Measurements from ENCODE around the gene EDDM13.
"Not testable (repeated sequence)": the region's sequence is repeated elsewhere in the genome, so short reads cannot be mapped to it uniquely, and the experiment has no call there.

EDDM13 gene

DNA sequence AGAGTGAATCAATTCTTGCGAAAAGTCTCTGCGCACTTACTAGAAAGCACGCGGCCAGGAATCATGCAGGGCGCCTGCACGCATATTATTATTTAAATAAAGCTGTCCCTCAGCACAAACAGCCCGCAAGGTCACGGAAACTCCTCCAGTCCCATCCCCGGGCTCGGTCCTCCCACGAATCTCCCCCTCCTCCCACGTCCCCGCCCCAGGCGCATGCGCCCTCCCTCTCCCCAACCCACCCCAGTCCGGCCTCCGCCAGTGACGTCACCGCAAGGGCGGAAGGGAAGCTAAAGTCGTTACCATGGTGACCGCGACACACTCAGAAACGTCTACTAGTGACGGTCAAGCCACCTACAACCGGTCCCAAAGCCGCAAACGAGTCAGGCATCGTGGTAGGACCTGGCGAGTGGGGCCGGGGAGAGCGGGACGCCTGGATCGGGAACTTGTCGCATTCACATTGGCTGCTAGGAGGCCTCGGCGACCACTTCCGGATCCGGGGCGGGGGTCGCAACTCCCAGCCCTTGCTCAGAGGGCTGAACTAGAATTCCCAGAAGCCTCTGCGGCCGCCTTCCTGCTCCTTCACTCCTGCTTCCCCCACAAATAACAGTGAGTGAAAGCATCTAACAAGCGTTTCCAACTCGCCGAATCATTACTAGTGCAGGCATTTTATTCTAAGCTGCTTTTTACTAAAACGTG, 42.0 kb downstream of the EDDM13 start, which contains the start of gene ZSCAN5A:
ZSCAN5A (minus strand) TSS at position 459 of the 696 bp plus-strand sequence. CDS start 89,793 bp downstream, outside the sequence.
- DNase-seq (ENCODE audit: insufficient read length) (peak; percentile 89), FAIRE-seq (peak; percentile 98)
- TF ChIP-seq POLR2A (IDR thresholded peaks at IDR 0.05; ENCODE audit: low read depth, low read length): peak; percentile 73; the same call in 1 of the 2 replicates
- peak; percentile 90 for TF ChIP-seq POLR2AphosphoS5 (IDR thresholded peaks at IDR 0.05; ENCODE audit: low read depth, low read length)
- TF ChIP-seq TAF1 (IDR thresholded peaks at IDR 0.05; ENCODE audit: borderline replicate concordance, low read depth, low read length): peak; percentile 55

DNA sequence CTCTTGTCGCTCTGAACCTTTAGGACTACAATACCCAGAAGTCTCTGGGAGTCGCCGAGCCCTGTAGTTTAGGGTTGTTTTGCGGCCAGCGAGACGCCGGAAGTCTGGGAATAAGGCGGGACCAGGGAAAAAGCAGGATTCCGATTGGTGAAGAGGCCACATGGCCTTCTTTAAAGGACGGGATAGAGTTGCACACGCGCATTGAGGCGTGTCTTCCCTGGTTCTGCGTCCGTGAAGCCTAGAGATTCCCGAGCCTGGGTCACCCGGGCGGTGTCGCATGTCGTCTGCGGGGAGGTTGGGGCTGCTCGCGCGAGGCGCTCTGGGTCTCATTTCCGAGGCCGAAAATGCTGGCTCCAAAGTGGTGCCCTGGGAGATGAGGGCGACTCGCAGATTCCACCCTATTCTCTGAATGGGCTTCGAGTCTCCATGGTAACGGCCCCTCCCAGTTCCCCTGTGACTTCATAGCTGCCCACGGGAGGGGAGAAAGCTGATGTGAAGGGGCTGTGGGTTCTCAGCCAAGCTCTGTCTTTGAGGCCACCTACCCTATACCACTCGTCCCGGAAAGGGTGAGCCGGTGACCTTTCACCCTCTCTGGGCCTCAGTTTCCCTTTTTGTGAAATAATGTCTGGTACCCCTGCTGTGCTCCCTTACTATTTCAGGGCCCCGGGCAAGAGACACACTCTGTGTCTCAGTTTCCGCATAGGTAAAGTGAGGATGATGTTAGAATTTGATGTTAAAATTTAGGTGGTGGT, 42.7 kb downstream of the EDDM13 start:
- peak; percentile 85 for FAIRE-seq
- peak; percentile 71 for DNase-seq (ENCODE audit: insufficient read length)
- TF ChIP-seq TAF1 (IDR thresholded peaks at IDR 0.05; ENCODE audit: borderline replicate concordance, low read depth, low read length) (no peak), POLR2A (IDR thresholded peaks at IDR 0.05; ENCODE audit: low read depth, low read length) (no peak), POLR2AphosphoS5 (IDR thresholded peaks at IDR 0.05; ENCODE audit: low read depth, low read length) (no peak)

DNA sequence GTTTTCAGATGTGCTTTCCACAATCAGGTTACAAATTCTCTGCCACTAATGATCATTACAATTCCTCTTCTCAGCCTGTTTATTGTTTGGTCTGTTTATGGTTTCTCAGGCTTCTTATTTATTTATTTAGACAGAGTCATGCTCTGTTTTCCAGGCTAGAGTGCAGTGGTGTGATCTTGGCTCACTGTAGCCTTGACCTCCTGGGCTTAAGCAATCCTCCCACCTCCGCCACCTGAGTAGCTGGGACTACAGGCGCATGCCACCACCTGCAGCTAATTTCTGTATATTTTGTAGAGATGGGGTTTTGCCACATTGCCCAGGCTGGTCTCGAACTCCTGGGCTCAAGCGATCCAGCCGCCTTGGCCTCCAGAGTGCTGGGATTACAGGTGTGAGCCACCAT, 44.2 kb downstream of the EDDM13 start:
- no peak for TF ChIP-seq POLR2A (IDR thresholded peaks at IDR 0.05; ENCODE audit: low read depth, low read length)
- TF ChIP-seq POLR2AphosphoS5 (IDR thresholded peaks at IDR 0.05; ENCODE audit: low read depth, low read length): no peak
- TF ChIP-seq TAF1 (IDR thresholded peaks at IDR 0.05; ENCODE audit: borderline replicate concordance, low read depth, low read length): no peak
- FAIRE-seq: no peak
- no peak for DNase-seq (ENCODE audit: insufficient read length)

DNA sequence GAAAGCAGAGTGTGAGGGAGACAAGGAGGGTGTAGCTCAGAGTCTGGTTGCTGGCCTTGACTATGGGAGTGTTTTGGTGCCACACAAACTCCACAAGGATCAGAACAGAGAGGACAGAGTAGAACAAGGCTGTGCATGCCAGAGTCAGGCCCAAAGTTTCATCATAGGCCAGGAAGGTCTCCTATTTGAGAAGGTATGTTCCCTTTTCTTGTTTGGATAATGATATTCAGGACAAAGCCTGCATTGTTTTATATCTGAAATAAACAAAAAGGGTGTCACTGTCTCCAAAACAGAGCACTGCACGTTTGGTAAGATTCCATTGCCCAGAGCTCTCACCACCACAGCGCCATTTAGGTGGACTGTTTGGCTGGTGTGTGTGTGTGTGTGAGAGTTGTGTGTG, 45.2 kb downstream of the EDDM13 start:
- DNase-seq (ENCODE audit: insufficient read length) (no peak), FAIRE-seq (no peak)
- no peak for TF ChIP-seq TAF1 (IDR thresholded peaks at IDR 0.05; ENCODE audit: borderline replicate concordance, low read depth, low read length)
- no peak for TF ChIP-seq POLR2AphosphoS5 (IDR thresholded peaks at IDR 0.05; ENCODE audit: low read depth, low read length)
- no peak for TF ChIP-seq POLR2A (IDR thresholded peaks at IDR 0.05; ENCODE audit: low read depth, low read length)

DNA sequence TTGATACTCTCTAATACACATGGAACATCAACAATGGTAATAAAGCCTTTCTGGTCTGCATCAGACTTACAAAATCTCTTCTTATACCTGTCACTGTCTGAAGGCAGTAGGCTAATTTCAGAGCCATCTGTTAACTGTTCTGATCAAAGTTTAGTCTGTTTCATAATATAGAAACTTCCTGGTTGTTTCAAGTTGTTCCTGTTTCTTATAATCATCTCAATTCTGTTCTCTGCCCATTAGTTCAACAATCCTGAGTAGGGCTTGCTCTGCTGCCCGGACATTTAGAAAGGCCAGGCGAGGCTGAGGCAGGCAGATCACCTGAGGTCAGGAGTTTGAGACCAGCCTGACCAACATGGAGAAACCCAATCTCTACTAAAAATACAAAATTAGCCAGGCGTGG, 47.4 kb downstream of the EDDM13 start:
- FAIRE-seq: no peak
- DNase-seq (ENCODE audit: insufficient read length): no peak
- no peak for TF ChIP-seq POLR2A (IDR thresholded peaks at IDR 0.05; ENCODE audit: low read depth, low read length)
- TF ChIP-seq POLR2AphosphoS5 (IDR thresholded peaks at IDR 0.05; ENCODE audit: low read depth, low read length): no peak
- TF ChIP-seq TAF1 (IDR thresholded peaks at IDR 0.05; ENCODE audit: borderline replicate concordance, low read depth, low read length): no peak

DNA sequence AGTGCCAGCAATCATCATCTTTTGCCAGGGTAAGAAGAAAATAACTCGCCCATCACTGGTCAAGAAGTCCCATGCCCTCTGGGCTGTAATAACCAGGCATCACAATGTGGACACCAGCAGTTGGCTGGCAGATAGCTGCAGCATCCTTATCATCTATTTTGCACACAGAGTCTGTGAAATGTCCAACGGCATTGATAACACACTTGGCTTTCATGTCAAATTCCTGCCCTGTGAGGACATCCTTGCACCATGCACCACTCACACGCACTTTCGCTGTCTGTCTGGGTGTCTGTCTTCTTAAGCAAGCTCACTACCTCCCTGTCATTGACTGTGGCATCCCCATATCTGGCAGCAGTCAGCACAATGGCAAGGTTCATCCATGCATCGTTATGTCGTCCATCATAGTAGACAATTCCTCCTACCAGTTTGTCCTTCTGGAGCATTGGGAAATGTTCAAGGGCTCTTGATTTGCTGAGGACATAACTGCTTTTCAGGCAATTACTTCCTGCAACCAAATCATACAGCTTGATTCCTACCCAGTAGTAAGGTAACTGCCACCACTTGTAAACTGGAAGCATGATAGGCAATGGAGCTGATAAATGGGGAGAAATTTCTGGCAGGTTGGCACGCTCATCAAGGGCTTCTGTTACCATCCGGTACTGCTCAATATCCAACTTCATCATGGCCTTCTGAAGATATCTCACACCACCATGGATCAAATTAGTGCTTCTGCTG, 48.9 kb downstream of the EDDM13 start:
- TF ChIP-seq POLR2A (IDR thresholded peaks at IDR 0.05; ENCODE audit: low read depth, low read length) (no peak), POLR2AphosphoS5 (IDR thresholded peaks at IDR 0.05; ENCODE audit: low read depth, low read length) (no peak), TAF1 (IDR thresholded peaks at IDR 0.05; ENCODE audit: borderline replicate concordance, low read depth, low read length) (no peak)
- FAIRE-seq: no peak
- no peak for DNase-seq (ENCODE audit: insufficient read length)

DNA sequence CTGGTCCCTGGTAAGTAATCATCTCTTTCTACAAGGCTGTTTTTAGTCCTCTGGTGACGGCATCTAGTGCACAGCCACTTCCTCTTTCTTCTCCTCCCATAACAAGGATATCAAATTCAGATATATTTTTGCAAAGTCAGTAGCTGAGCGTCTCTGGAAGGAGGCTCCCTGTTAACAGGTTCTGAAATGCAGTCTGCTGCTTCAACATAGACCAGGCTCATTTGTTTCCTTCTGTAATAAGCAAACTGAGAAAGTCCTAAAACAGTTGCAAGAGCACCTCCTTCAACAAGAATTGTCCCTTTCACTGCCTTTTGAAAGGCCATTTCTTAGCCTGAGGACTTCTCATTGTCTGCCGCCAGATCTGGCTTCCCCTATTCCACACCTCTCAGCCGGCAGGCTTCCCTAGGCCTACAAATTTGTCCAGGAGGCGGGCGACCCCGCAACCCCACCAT, 49.5 kb downstream of the EDDM13 start:
- DNase-seq (ENCODE audit: insufficient read length) (no peak), FAIRE-seq (no peak)
- TF ChIP-seq POLR2AphosphoS5 (IDR thresholded peaks at IDR 0.05; ENCODE audit: low read depth, low read length) (no peak), POLR2A (IDR thresholded peaks at IDR 0.05; ENCODE audit: low read depth, low read length) (no peak), TAF1 (IDR thresholded peaks at IDR 0.05; ENCODE audit: borderline replicate concordance, low read depth, low read length) (no peak)

DNA sequence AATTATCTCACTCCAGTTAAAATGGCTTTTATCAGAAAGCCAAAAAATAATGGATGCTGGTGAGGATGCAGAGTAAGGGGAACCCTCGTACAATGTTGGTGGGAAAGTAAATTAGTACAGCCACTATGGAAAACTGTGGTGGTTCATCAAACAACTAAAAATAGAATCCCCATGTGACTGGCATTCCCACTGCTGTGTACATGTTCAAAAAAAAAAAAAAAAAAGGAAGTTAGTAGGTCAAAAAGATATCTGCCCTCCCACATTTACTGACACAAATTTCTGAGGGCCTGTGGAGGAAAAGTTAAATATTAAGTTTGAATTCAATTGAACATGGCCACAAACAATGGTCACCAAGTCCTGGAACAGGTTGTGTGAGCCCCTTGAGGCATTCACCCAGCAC, 51.9 kb downstream of the EDDM13 start:
- no peak for FAIRE-seq
- TF ChIP-seq TAF1 (IDR thresholded peaks at IDR 0.05; ENCODE audit: borderline replicate concordance, low read depth, low read length) (no peak), POLR2A (IDR thresholded peaks at IDR 0.05; ENCODE audit: low read depth, low read length) (no peak), POLR2AphosphoS5 (IDR thresholded peaks at IDR 0.05; ENCODE audit: low read depth, low read length) (no peak)

DNA sequence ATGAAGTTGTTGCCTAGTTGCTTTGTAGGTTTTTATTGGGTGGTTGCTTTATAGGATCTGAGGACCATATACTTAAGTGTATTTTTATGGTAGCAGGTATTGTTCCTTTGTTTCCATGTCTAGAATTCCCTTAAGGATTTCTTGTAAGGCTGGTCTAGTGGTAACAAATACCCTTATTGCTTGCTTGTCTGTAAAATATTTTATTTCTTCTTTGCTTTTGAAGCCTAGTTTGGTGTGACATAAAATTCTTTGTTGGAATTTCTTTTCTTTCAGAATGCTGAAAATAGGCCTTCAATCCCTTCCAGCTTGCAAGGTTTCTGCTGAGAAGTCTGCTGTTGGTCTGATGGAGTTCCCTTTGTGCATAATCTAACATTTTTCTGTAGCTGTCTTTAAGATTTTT, 60.1 kb downstream of the EDDM13 start:
- TF ChIP-seq POLR2A (IDR thresholded peaks at IDR 0.05; ENCODE audit: low read depth, low read length): no peak
- no peak for TF ChIP-seq POLR2AphosphoS5 (IDR thresholded peaks at IDR 0.05; ENCODE audit: low read depth, low read length)
- no peak for TF ChIP-seq TAF1 (IDR thresholded peaks at IDR 0.05; ENCODE audit: borderline replicate concordance, low read depth, low read length)
- FAIRE-seq (no peak), DNase-seq (ENCODE audit: insufficient read length) (no peak)

More for the DNA sequence above, 51.9 kb downstream of the EDDM13 start:
- no peak for DNase-seq (ENCODE audit: insufficient read length)

DNA sequence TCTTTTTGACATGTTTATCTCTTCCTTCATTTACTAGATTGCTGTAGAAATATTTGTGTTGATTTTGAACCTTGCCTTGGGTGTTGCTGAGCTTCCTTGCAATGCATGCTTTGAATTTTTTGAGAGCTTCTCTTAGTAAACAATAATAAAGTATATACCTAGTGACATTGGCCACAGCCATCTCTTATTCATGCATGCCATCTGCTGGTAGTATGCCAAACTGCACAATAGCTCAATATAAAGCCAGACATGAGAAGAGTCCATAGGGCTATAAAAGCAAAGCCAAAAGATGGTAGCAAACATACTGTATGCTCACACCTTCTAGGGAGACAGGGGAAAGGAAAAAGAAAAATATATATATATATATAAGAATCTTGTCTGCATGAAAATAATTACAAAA, 61.0 kb downstream of the EDDM13 start:
- TF ChIP-seq POLR2A (IDR thresholded peaks at IDR 0.05; ENCODE audit: low read depth, low read length): no peak
- TF ChIP-seq POLR2AphosphoS5 (IDR thresholded peaks at IDR 0.05; ENCODE audit: low read depth, low read length): no peak
- TF ChIP-seq TAF1 (IDR thresholded peaks at IDR 0.05; ENCODE audit: borderline replicate concordance, low read depth, low read length): no peak
- FAIRE-seq: no peak
- no peak for DNase-seq (ENCODE audit: insufficient read length)

DNA sequence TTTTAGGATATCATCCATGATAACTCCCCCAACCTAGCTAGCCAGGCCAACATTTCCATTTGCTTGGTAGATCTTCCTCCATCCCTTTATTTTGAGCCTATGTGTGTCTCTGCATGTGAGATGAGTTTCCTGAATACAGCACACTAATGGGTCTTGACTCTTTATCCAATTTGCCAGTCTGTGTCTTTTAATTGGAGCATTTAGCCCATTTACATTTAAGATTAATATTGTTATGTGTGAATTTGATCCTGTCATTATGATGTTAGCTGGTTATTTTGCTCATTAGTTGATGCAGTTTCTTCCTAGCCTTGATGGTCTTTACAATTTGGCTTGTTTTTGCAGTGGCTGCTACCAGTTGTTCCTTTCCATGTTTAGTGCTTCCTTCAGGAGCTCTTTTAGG, 62.8 kb downstream of the EDDM13 start:
- not testable (repeated sequence) for FAIRE-seq

DNA sequence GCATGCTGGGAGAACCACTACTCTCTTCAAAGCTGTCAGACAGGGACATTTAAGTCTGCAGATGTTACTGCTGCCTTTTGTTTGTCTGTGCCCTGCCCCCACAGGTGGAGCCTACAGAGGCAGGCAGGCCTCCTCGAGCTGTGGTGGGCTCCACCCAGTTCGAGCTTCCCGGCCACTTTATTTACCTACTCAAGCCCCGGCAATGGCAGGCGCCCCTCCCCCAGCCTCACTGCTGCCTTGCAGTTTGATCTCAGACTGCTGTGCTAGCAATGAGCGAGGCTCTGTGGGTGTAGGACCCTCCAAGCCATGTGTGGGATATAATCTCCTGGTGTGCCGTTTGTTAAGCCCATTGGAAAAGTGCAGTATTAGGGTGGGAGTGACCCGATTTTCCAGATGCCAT, 64.5 kb downstream of the EDDM13 start:
- not testable (repeated sequence) for DNase-seq (ENCODE audit: insufficient read length); FAIRE-seq

More for the DNA sequence above, 62.8 kb downstream of the EDDM13 start:
- not testable (repeated sequence) for DNase-seq (ENCODE audit: insufficient read length)

DNA sequence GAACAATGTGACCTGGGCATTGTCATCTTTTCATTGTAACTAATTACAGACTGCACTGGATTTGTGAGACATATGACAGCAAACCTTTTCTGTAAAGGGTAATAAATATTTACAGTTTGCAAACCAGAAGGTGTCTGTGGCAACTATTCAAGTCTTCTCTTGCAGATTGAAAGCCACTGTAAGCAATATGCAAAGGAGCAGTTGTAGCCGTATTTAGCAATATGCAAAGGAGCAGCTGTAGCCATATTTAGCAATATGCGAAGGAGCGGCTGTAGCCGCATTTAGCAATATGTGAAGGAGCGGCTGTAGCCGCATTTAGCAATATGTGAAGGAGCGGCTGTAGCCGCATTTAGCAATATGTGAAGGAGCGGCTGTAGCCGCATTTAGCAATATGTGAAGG, 66.5 kb downstream of the EDDM13 start:
- FAIRE-seq; DNase-seq (ENCODE audit: insufficient read length): not testable (repeated sequence)

All from GM12892 (cell line).